HepG2 (cell line): Measurements from ENCODE around the gene RBPMS2.

Experiments used
- CREM ChIP-seq, 2 experiments: sonication (generic) in 1 of 2; formaldehyde crosslinking in 1 of 2; IDR thresholded peaks; 2 replicates each; pipeline versions ENCODE4 v1.4.0 to v1.6.1; 2016 to 2020; ENCODE audit warnings: antibody characterized with exemption in 1 of 2, mild to moderate bottlenecking in 1 of 2, missing genetic modification reagents in 1 of 2
- HCFC1 ChIP-seq: fragments of 150-350 bp; IDR thresholded peaks from 2 replicates; pipeline ENCODE4 v1.6.1; 2014; ENCODE audit warnings: low read depth, low read length
- PCBP2 ChIP-seq: fragments of 200-400 bp; formaldehyde crosslinking; optimal IDR thresholded peaks from 2 replicates; pipeline ENCODE3; 2018; ENCODE audit warnings: low read length, low read depth; ENCODE audit not compliant: poor library complexity, severe bottlenecking
- POLR2AphosphoS5 ChIP-seq: IDR thresholded peaks from 2 replicates; pipeline ENCODE4 v1.6.1; 2012; ENCODE audit warnings: low read depth, low read length
- SMC3 ChIP-seq: IDR thresholded peaks from 2 replicates; pipeline ENCODE4 v1.6.1; 2011; ENCODE audit warnings: low read length, improper control_type of control experiment
- ZNF292 ChIP-seq: sonication (generic); formaldehyde crosslinking; IDR thresholded peaks from 2 replicates; pipeline ENCODE4 v1.8.1; 2022; ENCODE audit warnings: mild to moderate bottlenecking, low read depth, missing genetic modification reagents, borderline replicate concordance
- TF ChIP-seq, protein P1 (sequence below): sonication (generic); formaldehyde crosslinking; IDR thresholded peaks from 2 replicates; pipeline ENCODE4 v1.8.0; 2022; ENCODE audit warnings: missing genetic modification reagents, mild to moderate bottlenecking, moderate library complexity, borderline replicate concordance
- TF ChIP-seq, protein P2 (sequence below): sonication (generic); formaldehyde crosslinking; IDR thresholded peaks from 2 replicates; pipeline ENCODE4 v1.5.0; 2020; ENCODE audit warnings: mild to moderate bottlenecking, missing genetic modification reagents, moderate library complexity
- TF ChIP-seq, protein P3 (sequence below): sonication (generic); formaldehyde crosslinking; IDR thresholded peaks from 2 replicates; pipeline ENCODE4 v1.4.0; 2020; ENCODE audit warnings: missing genetic modification reagents, mild to moderate bottlenecking, borderline replicate concordance

DNA sequence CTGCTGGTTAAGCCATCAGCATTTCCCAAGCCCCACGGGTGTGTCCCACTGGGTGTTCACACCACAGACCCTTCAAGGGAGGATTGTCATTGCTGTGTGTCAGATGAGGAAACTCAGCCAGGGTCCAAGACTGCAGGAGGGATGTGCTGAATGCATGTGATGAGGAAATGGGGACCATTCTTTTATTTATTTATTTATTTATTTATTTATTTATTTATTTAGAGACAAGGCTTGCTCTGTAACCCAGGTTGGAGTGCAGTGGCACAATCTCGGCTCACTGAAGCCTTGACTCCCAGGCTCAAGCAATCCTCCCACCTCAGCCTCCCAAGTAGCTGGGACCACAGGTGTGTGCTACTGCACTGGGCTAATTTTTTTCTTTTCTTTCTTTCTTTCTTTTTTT is 29.2 kb upstream of the RBPMS2 start:
- TF ChIP-seq PCBP2 (no peak), POLR2AphosphoS5 (no peak), ZNF292 (CRISPR knock-in tag) (no peak), HCFC1 (no peak), SMC3 (no peak), CREM (IDR thresholded peaks at IDR 0.05) (no peak), CREM (CRISPR knock-in tag; IDR thresholded peaks at IDR 0.05) (no peak)
- TF ChIP-seq, protein P1, sequence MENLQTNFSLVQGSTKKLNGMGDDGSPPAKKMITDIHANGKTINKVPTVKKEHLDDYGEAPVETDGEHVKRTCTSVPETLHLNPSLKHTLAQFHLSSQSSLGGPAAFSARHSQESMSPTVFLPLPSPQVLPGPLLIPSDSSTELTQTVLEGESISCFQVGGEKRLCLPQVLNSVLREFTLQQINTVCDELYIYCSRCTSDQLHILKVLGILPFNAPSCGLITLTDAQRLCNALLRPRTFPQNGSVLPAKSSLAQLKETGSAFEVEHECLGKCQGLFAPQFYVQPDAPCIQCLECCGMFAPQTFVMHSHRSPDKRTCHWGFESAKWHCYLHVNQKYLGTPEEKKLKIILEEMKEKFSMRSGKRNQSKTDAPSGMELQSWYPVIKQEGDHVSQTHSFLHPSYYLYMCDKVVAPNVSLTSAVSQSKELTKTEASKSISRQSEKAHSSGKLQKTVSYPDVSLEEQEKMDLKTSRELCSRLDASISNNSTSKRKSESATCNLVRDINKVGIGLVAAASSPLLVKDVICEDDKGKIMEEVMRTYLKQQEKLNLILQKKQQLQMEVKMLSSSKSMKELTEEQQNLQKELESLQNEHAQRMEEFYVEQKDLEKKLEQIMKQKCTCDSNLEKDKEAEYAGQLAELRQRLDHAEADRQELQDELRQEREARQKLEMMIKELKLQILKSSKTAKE = no peak
- TF ChIP-seq, protein P2, sequence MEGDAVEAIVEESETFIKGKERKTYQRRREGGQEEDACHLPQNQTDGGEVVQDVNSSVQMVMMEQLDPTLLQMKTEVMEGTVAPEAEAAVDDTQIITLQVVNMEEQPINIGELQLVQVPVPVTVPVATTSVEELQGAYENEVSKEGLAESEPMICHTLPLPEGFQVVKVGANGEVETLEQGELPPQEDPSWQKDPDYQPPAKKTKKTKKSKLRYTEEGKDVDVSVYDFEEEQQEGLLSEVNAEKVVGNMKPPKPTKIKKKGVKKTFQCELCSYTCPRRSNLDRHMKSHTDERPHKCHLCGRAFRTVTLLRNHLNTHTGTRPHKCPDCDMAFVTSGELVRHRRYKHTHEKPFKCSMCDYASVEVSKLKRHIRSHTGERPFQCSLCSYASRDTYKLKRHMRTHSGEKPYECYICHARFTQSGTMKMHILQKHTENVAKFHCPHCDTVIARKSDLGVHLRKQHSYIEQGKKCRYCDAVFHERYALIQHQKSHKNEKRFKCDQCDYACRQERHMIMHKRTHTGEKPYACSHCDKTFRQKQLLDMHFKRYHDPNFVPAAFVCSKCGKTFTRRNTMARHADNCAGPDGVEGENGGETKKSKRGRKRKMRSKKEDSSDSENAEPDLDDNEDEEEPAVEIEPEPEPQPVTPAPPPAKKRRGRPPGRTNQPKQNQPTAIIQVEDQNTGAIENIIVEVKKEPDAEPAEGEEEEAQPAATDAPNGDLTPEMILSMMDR = no peak
- TF ChIP-seq, protein P3, sequence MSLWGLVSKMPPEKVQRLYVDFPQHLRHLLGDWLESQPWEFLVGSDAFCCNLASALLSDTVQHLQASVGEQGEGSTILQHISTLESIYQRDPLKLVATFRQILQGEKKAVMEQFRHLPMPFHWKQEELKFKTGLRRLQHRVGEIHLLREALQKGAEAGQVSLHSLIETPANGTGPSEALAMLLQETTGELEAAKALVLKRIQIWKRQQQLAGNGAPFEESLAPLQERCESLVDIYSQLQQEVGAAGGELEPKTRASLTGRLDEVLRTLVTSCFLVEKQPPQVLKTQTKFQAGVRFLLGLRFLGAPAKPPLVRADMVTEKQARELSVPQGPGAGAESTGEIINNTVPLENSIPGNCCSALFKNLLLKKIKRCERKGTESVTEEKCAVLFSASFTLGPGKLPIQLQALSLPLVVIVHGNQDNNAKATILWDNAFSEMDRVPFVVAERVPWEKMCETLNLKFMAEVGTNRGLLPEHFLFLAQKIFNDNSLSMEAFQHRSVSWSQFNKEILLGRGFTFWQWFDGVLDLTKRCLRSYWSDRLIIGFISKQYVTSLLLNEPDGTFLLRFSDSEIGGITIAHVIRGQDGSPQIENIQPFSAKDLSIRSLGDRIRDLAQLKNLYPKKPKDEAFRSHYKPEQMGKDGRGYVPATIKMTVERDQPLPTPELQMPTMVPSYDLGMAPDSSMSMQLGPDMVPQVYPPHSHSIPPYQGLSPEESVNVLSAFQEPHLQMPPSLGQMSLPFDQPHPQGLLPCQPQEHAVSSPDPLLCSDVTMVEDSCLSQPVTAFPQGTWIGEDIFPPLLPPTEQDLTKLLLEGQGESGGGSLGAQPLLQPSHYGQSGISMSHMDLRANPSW (CRISPR knock-in tag) = no peak
